OCI-M1 (cell line): ENCODE data around the gene PDIK1L.

Experiments
- DNase-seq: peaks from one replicate; lab custom pipeline; 2025; lab: John Stamatoyannopoulos, UW

PDIK1L gene

DNA sequence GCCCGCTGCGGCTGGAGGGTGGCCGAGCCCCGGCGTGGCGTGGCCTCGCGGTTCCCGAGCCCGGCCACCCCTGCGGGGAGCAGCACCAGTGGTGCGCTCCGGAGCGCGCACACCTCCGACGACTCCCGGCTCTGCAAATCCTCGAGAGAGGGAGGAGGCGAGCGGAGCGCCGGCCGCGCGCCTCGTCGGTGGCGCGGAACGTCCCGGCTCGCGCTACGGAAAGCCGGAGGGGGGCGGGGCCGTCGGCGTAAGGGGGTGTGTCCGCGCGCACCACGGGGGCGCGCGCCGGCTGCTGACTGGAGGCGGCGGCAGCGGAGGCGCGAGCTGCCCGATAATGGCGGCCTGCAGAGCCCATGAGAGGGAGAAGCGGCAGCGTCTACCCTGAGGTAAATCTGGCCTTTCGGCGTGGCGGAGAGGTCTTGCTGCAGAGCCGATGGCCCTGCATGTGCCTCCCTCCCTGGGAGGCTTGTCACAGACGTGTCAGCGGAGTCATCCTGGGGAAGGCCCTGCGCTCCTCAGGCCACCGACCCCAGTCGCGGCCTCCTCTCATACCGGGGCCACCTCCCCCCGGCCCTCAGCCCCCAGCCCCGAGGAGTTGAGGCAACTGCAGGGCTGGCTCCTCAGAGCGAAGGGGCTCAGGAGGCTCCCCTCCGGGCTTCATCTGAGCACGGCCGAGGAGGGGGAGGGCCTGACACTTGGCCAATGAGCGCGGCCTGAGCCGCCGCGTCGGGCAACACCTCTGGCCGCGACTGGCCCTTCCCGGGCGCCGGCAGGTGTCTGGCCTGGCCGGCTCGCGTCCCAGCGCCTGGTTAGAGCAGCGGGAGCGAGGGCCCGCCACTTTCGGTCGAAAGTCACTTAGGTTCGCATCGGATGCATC lies at the start of gene PDIK1L:
Gene PDIK1L (plus strand): TSS at position 295 of the 877 bp plus-strand sequence. CDS start 2,485 bp downstream, outside the sequence.
- DNase-seq = peak; percentile 97

GRCh38 chr1:26064553-26064952 lies 47.1 kb upstream of the PDIK1L start:
- no peak for DNase-seq

GRCh38 chr1:26066160-26066559 lies 45.5 kb upstream of the PDIK1L start:
- no peak for DNase-seq

DNA sequence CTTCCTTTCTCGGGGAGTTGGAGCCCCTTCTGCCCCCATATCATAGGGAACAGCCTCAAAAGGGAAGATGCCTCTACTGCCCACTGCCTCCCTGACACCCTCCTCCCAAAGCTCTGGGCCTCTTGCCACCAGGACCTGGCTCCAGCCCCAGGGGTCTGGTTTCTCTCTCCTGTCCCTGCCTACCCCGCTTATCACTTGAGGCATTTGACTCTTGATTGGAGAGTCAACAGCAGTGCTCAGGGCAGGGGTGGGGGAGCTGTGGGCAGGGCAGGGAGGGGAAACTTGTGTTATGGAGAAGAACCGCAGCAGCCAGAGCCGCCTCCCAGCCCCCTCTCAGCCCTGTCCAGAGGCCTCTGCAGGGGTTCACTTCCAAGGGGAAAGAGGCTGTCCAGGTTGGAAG lies 44.8 kb upstream of the PDIK1L start:
- peak; percentile 87 for DNase-seq

- DNase-seq = no peak
These were observed 44.2 kb upstream of the PDIK1L start, which contains the start of gene TRIM63 for GRCh38 chr1:26067432-26067911. TSS of gene TRIM63 (minus strand) at chr1:26067630. CDS start at chr1:26067494, 136 bp downstream.

- DNase-seq = no peak
These were observed 41.7 kb upstream of the PDIK1L start for GRCh38 chr1:26069941-26070295.

- peak; percentile 97 for DNase-seq
These were observed 41.2 kb upstream of the PDIK1L start for GRCh38 chr1:26070296-26070962.

- no peak for DNase-seq
These were observed 40.7 kb upstream of the PDIK1L start for GRCh38 chr1:26070963-26071342.

GRCh38 chr1:26072305-26072704 lies 39.3 kb upstream of the PDIK1L start:
- no peak for DNase-seq

DNA sequence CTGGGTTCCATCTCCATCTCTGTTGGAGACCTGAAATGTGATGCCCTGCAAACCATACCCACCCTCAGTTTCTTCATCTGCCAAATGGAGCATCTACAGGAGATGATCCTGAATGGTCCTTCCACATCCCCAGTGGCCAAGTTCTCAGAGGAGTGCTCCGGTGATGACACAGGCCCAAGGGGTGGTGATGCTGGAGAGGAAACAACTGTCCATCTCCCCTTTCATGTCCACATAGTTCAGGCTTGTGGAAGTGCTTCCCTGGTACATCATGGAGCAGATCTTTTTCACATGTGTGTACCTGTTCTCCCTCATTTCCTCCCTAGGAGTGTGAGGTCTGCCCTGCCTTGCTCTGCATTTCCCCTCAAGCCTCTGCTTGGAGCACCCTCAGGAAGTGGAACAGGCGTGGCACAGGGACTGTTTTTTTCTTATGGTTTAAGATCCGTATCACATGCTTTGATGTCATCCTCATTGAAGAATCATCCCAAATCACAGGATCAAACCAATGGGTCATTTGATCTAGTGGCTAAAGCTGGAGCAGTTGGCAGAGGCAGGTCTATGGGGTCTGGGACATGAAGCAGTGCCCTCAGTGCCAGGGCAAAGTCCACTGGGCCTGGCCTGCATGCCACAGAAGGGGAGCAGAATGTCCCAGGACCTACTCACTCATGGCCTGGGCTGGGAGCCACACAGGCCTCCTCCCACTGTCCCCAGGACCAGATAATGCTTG lies 36.0 kb upstream of the PDIK1L start:
- no peak for DNase-seq

GRCh38 chr1:26077524-26077923 lies 34.1 kb upstream of the PDIK1L start:
- no peak for DNase-seq

DNA sequence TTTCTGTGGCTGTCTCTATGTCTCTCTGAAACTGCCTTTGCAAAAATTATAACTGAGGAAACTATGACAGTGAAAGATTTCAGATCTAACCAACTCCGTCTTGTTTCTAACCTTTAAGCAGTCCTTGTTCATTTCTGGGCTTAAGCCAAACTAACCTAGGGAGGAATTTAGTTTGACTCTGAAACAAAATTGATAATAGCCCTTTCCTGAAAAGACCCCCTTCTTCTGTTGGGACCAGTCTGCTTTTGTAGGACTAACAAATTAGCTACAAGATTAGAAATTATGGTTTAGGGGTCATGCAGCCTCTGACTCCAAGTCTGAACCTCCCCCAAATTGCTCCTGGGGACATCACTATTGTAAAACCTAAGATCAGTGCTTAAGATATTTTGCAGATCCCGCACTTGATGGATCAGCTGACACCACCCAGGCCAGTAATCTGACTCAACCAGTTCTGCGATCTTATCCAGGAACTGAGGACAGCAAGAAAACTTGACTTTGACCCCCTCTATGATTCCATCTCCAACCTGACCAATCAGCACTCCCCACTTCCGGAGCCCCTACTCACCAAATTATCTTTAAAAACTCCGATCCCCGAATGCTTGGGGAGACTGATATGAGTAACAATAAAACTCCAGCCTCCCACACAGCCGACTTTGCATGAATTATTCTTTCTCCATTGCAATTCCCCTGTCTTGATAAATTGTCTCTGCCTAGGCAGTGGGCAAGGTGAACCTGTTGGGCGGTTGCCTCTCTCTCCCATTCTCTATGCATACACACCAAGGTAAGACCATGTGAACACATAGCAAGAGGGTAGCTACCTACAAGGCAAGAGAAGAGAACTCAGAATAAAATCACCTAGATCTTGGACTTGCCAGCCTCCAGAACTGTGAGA lies 33.1 kb upstream of the PDIK1L start:
- DNase-seq = peak; percentile 46

DNA sequence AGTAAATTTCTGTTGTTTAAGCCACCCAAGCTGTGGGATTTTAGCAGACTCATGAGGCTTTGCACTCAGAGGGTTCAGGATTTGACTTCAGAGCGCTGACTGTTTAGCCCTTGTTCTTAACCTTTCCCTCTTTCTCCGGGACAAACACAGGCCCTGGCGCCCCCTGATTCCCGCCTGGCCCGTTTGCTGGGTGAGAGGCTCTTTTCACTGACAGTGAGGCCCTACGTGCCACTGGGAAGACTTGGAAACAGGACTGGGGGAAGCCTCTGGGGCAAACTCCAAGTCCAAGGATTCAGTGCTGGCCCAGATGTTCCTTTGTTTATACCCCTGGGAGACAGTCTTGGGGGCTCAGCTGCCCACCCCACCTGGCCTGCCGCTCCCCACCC lies 32.5 kb upstream of the PDIK1L start:
- no peak for DNase-seq

GRCh38 chr1:26079960-26080814 lies 31.4 kb upstream of the PDIK1L start:
- no peak for DNase-seq

GRCh38 chr1:26081267-26082019 lies 30.2 kb upstream of the PDIK1L start:
- DNase-seq = peak; percentile 47

GRCh38 chr1:26082020-26082350 lies 29.6 kb upstream of the PDIK1L start:
- DNase-seq = no peak

GRCh38 chr1:26083208-26083607 lies 28.4 kb upstream of the PDIK1L start:
- DNase-seq = no peak

- no peak for DNase-seq
These were observed 27.5 kb upstream of the PDIK1L start for GRCh38 chr1:26084091-26084561.

DNA sequence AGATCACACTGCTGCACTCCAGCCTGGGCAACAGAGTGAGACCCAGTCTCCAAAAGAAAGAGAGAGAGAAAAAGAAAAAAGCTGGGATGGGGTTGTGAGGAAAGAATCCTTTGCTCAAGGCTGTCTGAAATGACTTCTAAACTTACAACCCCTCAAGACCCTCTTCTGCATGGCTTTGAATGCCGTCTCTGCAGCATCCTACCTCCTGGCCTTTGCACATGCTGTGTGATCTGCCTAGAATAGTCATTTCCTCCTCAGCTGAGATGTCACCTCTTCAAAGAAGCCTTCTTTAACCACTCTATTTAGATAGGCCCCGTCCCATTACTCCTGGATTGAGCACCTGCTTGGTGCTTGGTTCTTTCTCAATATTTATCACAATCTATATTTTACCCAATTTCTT lies 26.8 kb upstream of the PDIK1L start:
- no peak for DNase-seq

DNA sequence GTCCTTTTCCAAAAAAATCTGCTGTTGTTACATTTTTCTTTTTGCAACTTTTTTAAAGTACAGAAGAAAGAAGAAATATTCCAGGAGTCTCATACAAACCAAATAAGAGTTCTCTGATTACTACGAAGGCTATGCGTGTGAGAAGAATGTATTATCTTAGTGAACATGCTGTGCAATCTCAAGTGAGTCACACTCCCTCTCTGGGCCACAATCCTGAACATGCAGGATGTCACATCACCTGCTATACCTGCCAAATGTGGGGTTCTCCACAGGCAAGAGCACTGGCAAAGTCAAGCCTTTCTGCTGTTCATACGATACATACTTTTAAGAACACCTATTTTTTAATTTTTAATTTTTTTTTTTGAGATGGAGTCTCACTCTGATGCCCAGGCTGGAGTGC lies 22.5 kb upstream of the PDIK1L start:
- DNase-seq = no peak
